Fibroblast of lung (primary cell): ENCODE measurements around the gene C10orf67. TPM values are rescaled to one million over a fixed set of nuclear protein-coding genes. Genes with fewer than 3 reads are reported as not detected.
A peak's percentile ranks its signal among the peaks of the same experiment; 100 is the strongest.

ENCODE experiments used
- DNase-seq, 2 donors: peaks; one replicate each; pipeline versions ENCODE4 v3.0.0 to v3.0.0-alpha.2; 2010; ENCODE audit warnings: low read depth in 2 of 2
- H2AFZ ChIP-seq: 2 replicates; pipeline ENCODE4 v1.5.1; 2012; ENCODE audit warnings: low read length, control low read depth, inconsistent platforms
- H3K27ac ChIP-seq: 2 replicates; pipeline ENCODE4 v1.5.1; 2011; ENCODE audit warnings: low read length, control low read depth; ENCODE audit not compliant: insufficient read depth
- H3K27me3 ChIP-seq: 2 replicates; pipeline ENCODE4 v1.5.1; 2011; ENCODE audit warnings: mild to moderate bottlenecking, low read length; ENCODE audit not compliant: control insufficient read depth, insufficient read depth
- H3K36me3 ChIP-seq: 2 replicates; pipeline ENCODE4 v1.5.1; 2011; ENCODE audit warnings: low read length; ENCODE audit not compliant: control insufficient read depth, insufficient read depth
- H3K4me1 ChIP-seq: 2 replicates; pipeline ENCODE4 v1.5.1; 2011; ENCODE audit warnings: low read length; ENCODE audit not compliant: control insufficient read depth, insufficient read depth; ENCODE audit errors: extremely low read depth
- H3K4me2 ChIP-seq: 2 replicates; pipeline ENCODE4 v1.5.1; 2011; ENCODE audit warnings: low read length, control low read depth; ENCODE audit not compliant: insufficient read depth; ENCODE audit errors: extremely low read depth
- H3K4me3 ChIP-seq, 4 experiments: fragments of 200-600 bp in 1 of 4; sonication (generic) in 1 of 4; replicated peaks in 1 of 4; 2 replicates each; pipeline ENCODE4 v1.5.1; 2011 to 2016; ENCODE audit warnings: low read length in 4 of 4, low read depth in 3 of 4, mild to moderate bottlenecking in 3 of 4, control low read depth in 2 of 4, inconsistent platforms in 1 of 4, mixed read lengths in 1 of 4; ENCODE audit not compliant: insufficient read depth in 1 of 4; ENCODE audit errors: control extremely low read depth in 1 of 4
- H3K79me2 ChIP-seq: 2 replicates; pipeline ENCODE4 v1.5.1; 2012; ENCODE audit warnings: mild to moderate bottlenecking, low read length, inconsistent platforms; ENCODE audit not compliant: control insufficient read depth, insufficient read depth
- H3K9ac ChIP-seq: 2 replicates; pipeline ENCODE4 v1.5.1; 2011; ENCODE audit warnings: mild to moderate bottlenecking, low read length, control low read depth; ENCODE audit not compliant: insufficient read depth
- H3K9me3 ChIP-seq: 2 replicates; pipeline ENCODE4 v1.5.1; 2012; ENCODE audit warnings: low read depth, low read length; ENCODE audit not compliant: control insufficient read depth, insufficient read depth
- H4K20me1 ChIP-seq: 2 replicates; pipeline ENCODE4 v1.5.1; 2011; ENCODE audit warnings: low read length; ENCODE audit not compliant: control insufficient read depth, insufficient read depth; ENCODE audit errors: extremely low read depth
- CTCF ChIP-seq, 2 donors: IDR thresholded peaks in 1 of 2; conservative IDR thresholded peaks in 1 of 2; 1 replicate in 1 of 2; 2 replicates in 1 of 2; pipeline ENCODE4 v1.5.1; 2011 to 2012; ENCODE audit warnings: low read length in 2 of 2, control low read depth in 1 of 2, inconsistent platforms in 1 of 2, low read depth in 1 of 2, mild to moderate bottlenecking in 1 of 2
- EZH2 ChIP-seq: IDR thresholded peaks from 2 replicates; pipeline ENCODE4 v1.5.1; 2012; ENCODE audit warnings: low read length, control low read depth, mild to moderate bottlenecking; ENCODE audit errors: missing control alignments
- polyA plus RNA-seq, 2 donors: library from polyadenylated mRNA; depleted of rRNA in 1 of 2; stranded (reverse) in 1 of 2; unstranded in 1 of 2; fragments of >200 nt; gene quantifications; 2 replicates each; pipeline ENCODE4 v1.2.1, GENCODE V29; 2011 to 2012; ENCODE audit warnings: missing spikeins in 1 of 2
- total RNA-seq: library from RNA; depleted of rRNA; stranded (reverse); fragments of >200 nt; gene quantifications from 2 replicates; pipeline ENCODE4 v1.2.1, GENCODE V29; 2014

C10orf67 gene
- total and polyA plus RNA-seq, 2 donors (not counting 1 experiment from before 2014, with no cell fraction given): under 0.01 to 0.16 TPM

GRCh38 chr10:23345861-23346260 is 1.3 kb upstream of the C10orf67 start:
- H3K27ac ChIP-seq: no peak overlapping the region
- no peak overlapping the region for H3K4me3 ChIP-seq
- H3K79me2 ChIP-seq: no peaks in the 10 kb centered on the region
- peak; percentile 91 to 95 for DNase-seq
- H4K20me1 ChIP-seq: no peaks in the 10 kb centered on the region
- H3K4me1 ChIP-seq: peaks cover 3% of the 10 kb centered on the region
- H3K9ac ChIP-seq: no peak overlapping the region
- H2AFZ ChIP-seq: no peak overlapping the region
- TF ChIP-seq CTCF (conservative IDR thresholded peaks at IDR 0.05 in 1 of 2, IDR thresholded peaks at IDR 0.05 in 1 of 2; ENCODE audit: low read depth in 1 of 2, low read length in 2 of 2): no peak
- no peak for TF ChIP-seq EZH2
- H3K9me3 ChIP-seq: no peaks in the 10 kb centered on the region
- no peaks in the 10 kb centered on the region for H3K36me3 ChIP-seq
- no peaks in the 10 kb centered on the region for H3K27me3 ChIP-seq
- H3K4me2 ChIP-seq: no peak overlapping the region

GRCh38 chr10:23343591-23344240 is 881 bp downstream of the C10orf67 start:
- Histone ChIP-seq H3K4me2 (peak overlapping the region; percentile 78), H3K9ac (peak overlapping the region; percentile 37), H3K27me3 (no peaks in the 10 kb centered on the region), H3K4me3 (peak overlapping the region; percentile 31 to 63 (median 52)), H3K27ac (peak overlapping the region; percentile 47), H3K4me1 (peaks cover 3% of the 10 kb centered on the region), H2AFZ (peak overlapping the region; percentile 39), H4K20me1 (no peaks in the 10 kb centered on the region), H3K79me2 (no peaks in the 10 kb centered on the region), H3K36me3 (no peaks in the 10 kb centered on the region), H3K9me3 (no peaks in the 10 kb centered on the region)
- no peak for TF ChIP-seq CTCF (conservative IDR thresholded peaks at IDR 0.05 in 1 of 2, IDR thresholded peaks at IDR 0.05 in 1 of 2; ENCODE audit: low read depth in 1 of 2, low read length in 2 of 2)
- TF ChIP-seq EZH2: no peak
- peak in 1 of 2 donors; percentile 58 for DNase-seq

GRCh38 chr10:23342213-23342884 is 2.2 kb downstream of the C10orf67 start:
- no peaks in the 10 kb centered on the region for H3K36me3 ChIP-seq
- H3K27ac ChIP-seq: no peak overlapping the region
- H3K79me2 ChIP-seq: no peaks in the 10 kb centered on the region
- no peak for DNase-seq
- no peaks in the 10 kb centered on the region for H3K27me3 ChIP-seq
- H3K4me3 ChIP-seq: no peak overlapping the region
- H2AFZ ChIP-seq: no peak overlapping the region
- no peaks in the 10 kb centered on the region for H3K9me3 ChIP-seq
- no peak for TF ChIP-seq EZH2
- TF ChIP-seq CTCF (conservative IDR thresholded peaks at IDR 0.05 in 1 of 2, IDR thresholded peaks at IDR 0.05 in 1 of 2; ENCODE audit: low read depth in 1 of 2, low read length in 2 of 2): no peak
- no peak overlapping the region for H3K9ac ChIP-seq
- H3K4me2 ChIP-seq: no peak overlapping the region
- H3K4me1 ChIP-seq: peaks cover 3% of the 10 kb centered on the region
- H4K20me1 ChIP-seq: no peaks in the 10 kb centered on the region
